RPMI8226 (cell line): ENCODE results near the gene C22orf31.
"Not testable (repeated sequence)": the region's sequence is repeated elsewhere in the genome, so short reads cannot be mapped to it uniquely, and the experiment has no call there.

ENCODE experiments used
- DNase-seq: peaks from one replicate; pipeline ENCODE4 v3.0.0-alpha.2; 2015

C22orf31 gene

GRCh38 chr22:29061773-29062172 is at the start of gene C22orf31:
C22orf31 (minus strand) TSS chr22:29061831; CDS start chr22:29061792, 39 bp downstream.
- no peak for DNase-seq

GRCh38 chr22:29110946-29111345 is 49.3 kb upstream of the C22orf31 start:
- DNase-seq: no peak

- DNase-seq: no peak
These were observed 48.2 kb upstream of the C22orf31 start for GRCh38 chr22:29109822-29110221.

- DNase-seq: no peak
These were observed 46.5 kb upstream of the C22orf31 start for GRCh38 chr22:29108137-29108536.

GRCh38 chr22:29106839-29107238 is 45.2 kb upstream of the C22orf31 start:
- no peak for DNase-seq

GRCh38 chr22:29105468-29105867 is 43.8 kb upstream of the C22orf31 start:
- peak; percentile 45 for DNase-seq

- no peak for DNase-seq
These were observed 41.5 kb upstream of the C22orf31 start for GRCh38 chr22:29103121-29103520.

GRCh38 chr22:29102300-29102699 is 40.7 kb upstream of the C22orf31 start:
- no peak for DNase-seq

- no peak for DNase-seq
These were observed 36.7 kb upstream of the C22orf31 start for GRCh38 chr22:29098296-29098695.

GRCh38 chr22:29096736-29097669 is 35.4 kb upstream of the C22orf31 start:
- DNase-seq: no peak

GRCh38 chr22:29095459-29095858 is 33.8 kb upstream of the C22orf31 start:
- no peak for DNase-seq

GRCh38 chr22:29093501-29094300 is 32.1 kb upstream of the C22orf31 start:
- DNase-seq: no peak

- no peak for DNase-seq
These were observed 31.4 kb upstream of the C22orf31 start for GRCh38 chr22:29093030-29093429.

- DNase-seq: no peak
These were observed 30.6 kb upstream of the C22orf31 start for GRCh38 chr22:29092243-29092642.

GRCh38 chr22:29090039-29090438 is 28.4 kb upstream of the C22orf31 start:
- DNase-seq: no peak

GRCh38 chr22:29089507-29089906 is 27.9 kb upstream of the C22orf31 start:
- DNase-seq: no peak

GRCh38 chr22:29088809-29089208 is 27.2 kb upstream of the C22orf31 start:
- no peak for DNase-seq

- no peak for DNase-seq
These were observed 25.4 kb upstream of the C22orf31 start for GRCh38 chr22:29087012-29087411.

- DNase-seq: no peak
These were observed 22.4 kb upstream of the C22orf31 start for GRCh38 chr22:29083933-29084591.

- DNase-seq: not testable (repeated sequence)
These were observed 21.9 kb upstream of the C22orf31 start for GRCh38 chr22:29083576-29083932.

GRCh38 chr22:29082826-29083545 is 21.4 kb upstream of the C22orf31 start:
- DNase-seq: no peak

- DNase-seq: no peak
These were observed 20.0 kb upstream of the C22orf31 start for GRCh38 chr22:29081517-29082236.
